Measurements from ENCODE around the gene SLC35F3.

DNA sequence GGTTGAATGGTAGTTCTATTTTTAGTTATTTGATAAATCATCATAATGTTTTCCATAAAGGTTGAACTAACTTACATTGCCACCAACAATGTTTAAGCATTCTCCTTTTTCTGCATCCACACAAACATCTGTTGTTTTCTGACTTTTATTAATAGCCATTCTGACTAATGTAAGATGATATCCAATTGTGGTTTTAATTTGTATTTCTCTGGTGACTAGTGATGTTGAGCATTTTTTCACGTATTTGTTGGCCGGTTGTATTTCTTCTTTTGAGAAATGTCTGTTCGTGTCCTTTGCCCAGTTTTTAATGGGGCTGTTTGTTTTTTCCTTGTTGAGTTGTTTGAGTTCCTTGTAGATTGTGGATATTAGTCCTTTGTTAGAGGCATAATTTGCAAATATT is 24.6 kb upstream of the SLC35F3 start:
- TF ChIP-seq, protein P1, sequence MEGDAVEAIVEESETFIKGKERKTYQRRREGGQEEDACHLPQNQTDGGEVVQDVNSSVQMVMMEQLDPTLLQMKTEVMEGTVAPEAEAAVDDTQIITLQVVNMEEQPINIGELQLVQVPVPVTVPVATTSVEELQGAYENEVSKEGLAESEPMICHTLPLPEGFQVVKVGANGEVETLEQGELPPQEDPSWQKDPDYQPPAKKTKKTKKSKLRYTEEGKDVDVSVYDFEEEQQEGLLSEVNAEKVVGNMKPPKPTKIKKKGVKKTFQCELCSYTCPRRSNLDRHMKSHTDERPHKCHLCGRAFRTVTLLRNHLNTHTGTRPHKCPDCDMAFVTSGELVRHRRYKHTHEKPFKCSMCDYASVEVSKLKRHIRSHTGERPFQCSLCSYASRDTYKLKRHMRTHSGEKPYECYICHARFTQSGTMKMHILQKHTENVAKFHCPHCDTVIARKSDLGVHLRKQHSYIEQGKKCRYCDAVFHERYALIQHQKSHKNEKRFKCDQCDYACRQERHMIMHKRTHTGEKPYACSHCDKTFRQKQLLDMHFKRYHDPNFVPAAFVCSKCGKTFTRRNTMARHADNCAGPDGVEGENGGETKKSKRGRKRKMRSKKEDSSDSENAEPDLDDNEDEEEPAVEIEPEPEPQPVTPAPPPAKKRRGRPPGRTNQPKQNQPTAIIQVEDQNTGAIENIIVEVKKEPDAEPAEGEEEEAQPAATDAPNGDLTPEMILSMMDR (IDR thresholded peaks at IDR 0.05), result no peak
- TF ChIP-seq POLR2A (IDR thresholded peaks at IDR 0.05), result no peak
